SK-N-SH (cell line): Measurements from ENCODE around the gene ADAMTS16. TPM values are rescaled to one million over a fixed set of nuclear protein-coding genes. Genes with fewer than 3 reads are reported as not detected.

Experiments
- CTCF ChIA-PET: fragments of 300-600, 350-600 bp; formaldehyde crosslinking; extraction: SDS; loops from one replicate; lab custom pipeline; 2021; lab: Yijun Ruan, JAX
- POLR2A ChIA-PET: fragments of 350-600 bp; sonication (Branson Sonifier 250); formaldehyde crosslinking; extraction: SDS; loops from one replicate; lab custom pipeline; 2020; ENCODE audit warnings: antibody characterized with exemption, inconsistent platforms; lab: Yijun Ruan, JAX
- DNase-seq: peaks from one replicate; pipeline ENCODE4 v3.0.0; 2012
- H2AFZ ChIP-seq: fragments of 200-600 bp; sonication (generic); 2 replicates; pipeline ENCODE4 v1.8.1; 2016; ENCODE audit warnings: antibody characterized with exemption, mild to moderate bottlenecking, low read depth
- H3F3A ChIP-seq: fragments of 200-600 bp; sonication (generic); replicated peaks from 2 replicates; pipeline ENCODE3; 2016; ENCODE audit warnings: antibody characterized with exemption, mild to moderate bottlenecking; ENCODE audit not compliant: insufficient read depth
- H3K27ac ChIP-seq, 2 experiments: fragments of 200-500 bp in 1 of 2; fragments of 200-600 bp in 1 of 2; sonication (Bioruptor generic) in 1 of 2; sonication (generic), shearing (Covaris generic) in 1 of 2; 2 replicates each; pipeline versions ENCODE4 v1.5.1 to v1.6.1; 2014 to 2016; ENCODE audit warnings: low read depth in 2 of 2, inconsistent platforms in 1 of 2, low read length in 1 of 2, mild to moderate bottlenecking in 1 of 2, mixed read lengths in 1 of 2
- H3K27me3 ChIP-seq: fragments of 200-600 bp; sonication (generic), shearing (Covaris generic); 2 replicates; pipeline ENCODE4 v1.6.1; 2016; ENCODE audit warnings: mixed run types; ENCODE audit not compliant: insufficient read depth
- H3K36me3 ChIP-seq, 2 experiments: fragments of 200-500 bp in 1 of 2; fragments of 200-600 bp in 1 of 2; sonication (Bioruptor generic) in 1 of 2; sonication (generic) in 1 of 2; replicated peaks in 1 of 2; 2 replicates each; pipeline versions ENCODE3 to v1.5.1; 2014 to 2016; ENCODE audit warnings: low read length in 1 of 2, mild to moderate bottlenecking in 1 of 2; ENCODE audit not compliant: insufficient read depth in 2 of 2, control insufficient read depth in 1 of 2
- H3K4me1 ChIP-seq, 2 experiments: fragments of 200-500 bp in 1 of 2; fragments of 200-600 bp in 1 of 2; sonication (Bioruptor generic) in 1 of 2; sonication (generic), shearing (Covaris generic) in 1 of 2; 2 replicates each; pipeline versions ENCODE4 v1.5.1 to v1.6.1; 2014 to 2016; ENCODE audit warnings: low read depth in 1 of 2, low read length in 1 of 2, mixed run types in 1 of 2; ENCODE audit not compliant: insufficient read depth in 2 of 2, control insufficient read depth in 1 of 2
- H3K4me2 ChIP-seq: fragments of 200-600 bp; sonication (generic), shearing (Covaris generic); 2 replicates; pipeline ENCODE4 v1.6.1; 2017; ENCODE audit warnings: mixed run types
- H3K4me3 ChIP-seq, 2 experiments: fragments of 200-500 bp in 1 of 2; fragments of 200-600 bp in 1 of 2; sonication (Bioruptor generic) in 1 of 2; sonication (generic), shearing (Covaris generic) in 1 of 2; 2 replicates each; pipeline versions ENCODE4 v1.5.1 to v1.8.1; 2014 to 2016; ENCODE audit warnings: low read depth in 2 of 2, inconsistent platforms in 1 of 2, low read length in 1 of 2, mild to moderate bottlenecking in 1 of 2, mixed read lengths in 1 of 2, moderate library complexity in 1 of 2
- H3K79me2 ChIP-seq: fragments of 200-600 bp; sonication (generic); 2 replicates; pipeline ENCODE4 v1.8.1; 2017; ENCODE audit warnings: mild to moderate bottlenecking; ENCODE audit not compliant: insufficient read depth
- H3K9ac ChIP-seq: fragments of 200-600 bp; sonication (generic); 2 replicates; pipeline ENCODE4 v1.6.1; 2017; ENCODE audit warnings: mixed run types
- H3K9me2 ChIP-seq: fragments of 200-600 bp; sonication (generic); 2 replicates; pipeline ENCODE4 v1.6.1; 2017; ENCODE audit warnings: mixed run types
- H3K9me3 ChIP-seq: fragments of 200-600 bp; sonication (generic); 2 replicates; pipeline ENCODE4 v1.6.1; 2017; ENCODE audit warnings: mixed run types, mild to moderate bottlenecking, moderate library complexity
- H4K20me1 ChIP-seq: fragments of 200-600 bp; sonication (generic); 2 replicates; pipeline ENCODE4 v1.6.1; 2017; ENCODE audit warnings: mild to moderate bottlenecking, mixed run types; ENCODE audit not compliant: insufficient read depth
- CHD2 ChIP-seq: fragments of 150-350 bp; IDR thresholded peaks from 2 replicates; pipeline ENCODE4 v1.6.1; 2018; ENCODE audit warnings: low read length; ENCODE audit not compliant: partially characterized antibody
- EZH2phosphoT487 ChIP-seq: fragments of 200-600 bp; sonication (generic); IDR thresholded peaks from 2 replicates; pipeline ENCODE4 v1.6.1; 2017; ENCODE audit warnings: low read depth, mixed run types, mild to moderate bottlenecking, antibody characterized with exemption, moderate library complexity, borderline replicate concordance
- FOSL2 ChIP-seq: IDR thresholded peaks from 2 replicates; pipeline ENCODE4 v1.4.0; 2012; ENCODE audit warnings: low read depth, mild to moderate bottlenecking, moderate library complexity, borderline replicate concordance
- GABPA ChIP-seq: IDR thresholded peaks from 2 replicates; pipeline ENCODE4 v1.4.0; 2012; ENCODE audit warnings: low read depth, mild to moderate bottlenecking
- GATA2 ChIP-seq: sonication (generic); formaldehyde crosslinking; IDR thresholded peaks from 2 replicates; pipeline ENCODE4 v1.5.0; 2020; ENCODE audit warnings: mild to moderate bottlenecking, missing genetic modification reagents
- MEF2A ChIP-seq: IDR thresholded peaks from 2 replicates; pipeline ENCODE4 v1.4.0; 2012; ENCODE audit warnings: low read depth, borderline replicate concordance
- NFIC ChIP-seq: IDR thresholded peaks from 2 replicates; pipeline ENCODE4 v1.4.0; 2012; ENCODE audit warnings: borderline replicate concordance
- NRF1 ChIP-seq: IDR thresholded peaks from 2 replicates; pipeline ENCODE4 v1.6.1; 2012; ENCODE audit warnings: low read depth, mild to moderate bottlenecking, low read length
- PBX3 ChIP-seq: IDR thresholded peaks from 2 replicates; pipeline ENCODE4; 2012
- RAD21 ChIP-seq: IDR thresholded peaks from 2 replicates; pipeline ENCODE4 v1.6.1; 2012; ENCODE audit warnings: mild to moderate bottlenecking, low read length
- RCOR1 ChIP-seq: fragments of 150-350 bp; IDR thresholded peaks from 2 replicates; pipeline ENCODE4 v1.6.1; 2017; ENCODE audit warnings: antibody characterized with exemption, low read length
- TAF1 ChIP-seq: IDR thresholded peaks from 2 replicates; pipeline ENCODE4 v1.6.1; 2012; ENCODE audit warnings: low read depth, mild to moderate bottlenecking, low read length, moderate library complexity, borderline replicate concordance
- TCF12 ChIP-seq: IDR thresholded peaks from 2 replicates; pipeline ENCODE4 v1.4.0; 2012
- TEAD4 ChIP-seq: IDR thresholded peaks from 2 replicates; pipeline ENCODE4 v1.4.0; 2012; ENCODE audit warnings: mild to moderate bottlenecking, borderline replicate concordance; ENCODE audit not compliant: insufficient read depth
- WGBS: methylation state at CpG from one replicate; pipeline ENCODE4 v1.1.6; 2017; ENCODE audit warnings: low lambda C conversion rate; 5-methylcytosine and 5-hydroxymethylcytosine counted together
- polyA plus RNA-seq, 3 experiments: library from polyadenylated mRNA; depleted of rRNA; stranded (reverse); fragments of >200 nt; gene quantifications; 2 replicates each; pipeline ENCODE4 v1.2.3, GENCODE V29; 2012
- TF ChIP-seq, protein P1 (sequence below): IDR thresholded peaks from 2 replicates; pipeline ENCODE4 v1.6.1; 2012; ENCODE audit warnings: mild to moderate bottlenecking, low read depth, low read length, moderate library complexity
- TF ChIP-seq, protein P2 (sequence below): fragments of 150-350 bp; IDR thresholded peaks from 2 replicates; pipeline ENCODE4 v1.6.1; 2016; ENCODE audit warnings: mild to moderate bottlenecking, low read depth, low read length
- TF ChIP-seq, protein P3 (sequence below): fragments of 200-600 bp; sonication (generic); IDR thresholded peaks from 2 replicates; pipeline ENCODE4 v1.6.1; 2017; ENCODE audit warnings: antibody characterized with exemption, mild to moderate bottlenecking, moderate library complexity

Gene ADAMTS16
- polyA plus RNA-seq, 1 of the 3 experiments (the other 2 are of a cell fraction): not detected

GRCh38 chr5:5303242-5303641 lies 163.1 kb downstream of the ADAMTS16 start:
- ChIA-PET CTCF (interaction anchor here (1.3 kb wide), 1 partner anchor 116 kb away, joined by 4 read pairs; no protein-coding TSS in a partner anchor), POLR2A (no interaction called here)
- no peaks in the 10 kb centered on the region for H3K36me3 ChIP-seq
- peaks cover 13 to 14% of the 10 kb centered on the region in 2 experiments; a peak in 3 of 4 replicates for H3K4me1 ChIP-seq
- H3K27ac ChIP-seq: no peak overlapping the region
- H3K79me2 ChIP-seq: no peaks in the 10 kb centered on the region
- H4K20me1 ChIP-seq: no peaks in the 10 kb centered on the region
- H3K9me2 ChIP-seq: no peaks in the 10 kb centered on the region
- TF ChIP-seq RCOR1 (no peak), PBX3 (no peak), RAD21 (no peak), MEF2A (no peak), CHD2 (no peak), TAF1 (no peak), TCF12 (no peak), GATA2 (CRISPR knock-in tag) (no peak), NRF1 (no peak), TEAD4 (no peak), NFIC (no peak), EZH2phosphoT487 (no peak), GABPA (no peak), FOSL2 (no peak)
- TF ChIP-seq, protein P1, sequence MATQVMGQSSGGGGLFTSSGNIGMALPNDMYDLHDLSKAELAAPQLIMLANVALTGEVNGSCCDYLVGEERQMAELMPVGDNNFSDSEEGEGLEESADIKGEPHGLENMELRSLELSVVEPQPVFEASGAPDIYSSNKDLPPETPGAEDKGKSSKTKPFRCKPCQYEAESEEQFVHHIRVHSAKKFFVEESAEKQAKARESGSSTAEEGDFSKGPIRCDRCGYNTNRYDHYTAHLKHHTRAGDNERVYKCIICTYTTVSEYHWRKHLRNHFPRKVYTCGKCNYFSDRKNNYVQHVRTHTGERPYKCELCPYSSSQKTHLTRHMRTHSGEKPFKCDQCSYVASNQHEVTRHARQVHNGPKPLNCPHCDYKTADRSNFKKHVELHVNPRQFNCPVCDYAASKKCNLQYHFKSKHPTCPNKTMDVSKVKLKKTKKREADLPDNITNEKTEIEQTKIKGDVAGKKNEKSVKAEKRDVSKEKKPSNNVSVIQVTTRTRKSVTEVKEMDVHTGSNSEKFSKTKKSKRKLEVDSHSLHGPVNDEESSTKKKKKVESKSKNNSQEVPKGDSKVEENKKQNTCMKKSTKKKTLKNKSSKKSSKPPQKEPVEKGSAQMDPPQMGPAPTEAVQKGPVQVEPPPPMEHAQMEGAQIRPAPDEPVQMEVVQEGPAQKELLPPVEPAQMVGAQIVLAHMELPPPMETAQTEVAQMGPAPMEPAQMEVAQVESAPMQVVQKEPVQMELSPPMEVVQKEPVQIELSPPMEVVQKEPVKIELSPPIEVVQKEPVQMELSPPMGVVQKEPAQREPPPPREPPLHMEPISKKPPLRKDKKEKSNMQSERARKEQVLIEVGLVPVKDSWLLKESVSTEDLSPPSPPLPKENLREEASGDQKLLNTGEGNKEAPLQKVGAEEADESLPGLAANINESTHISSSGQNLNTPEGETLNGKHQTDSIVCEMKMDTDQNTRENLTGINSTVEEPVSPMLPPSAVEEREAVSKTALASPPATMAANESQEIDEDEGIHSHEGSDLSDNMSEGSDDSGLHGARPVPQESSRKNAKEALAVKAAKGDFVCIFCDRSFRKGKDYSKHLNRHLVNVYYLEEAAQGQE: no peak
- TF ChIP-seq, protein P2, sequence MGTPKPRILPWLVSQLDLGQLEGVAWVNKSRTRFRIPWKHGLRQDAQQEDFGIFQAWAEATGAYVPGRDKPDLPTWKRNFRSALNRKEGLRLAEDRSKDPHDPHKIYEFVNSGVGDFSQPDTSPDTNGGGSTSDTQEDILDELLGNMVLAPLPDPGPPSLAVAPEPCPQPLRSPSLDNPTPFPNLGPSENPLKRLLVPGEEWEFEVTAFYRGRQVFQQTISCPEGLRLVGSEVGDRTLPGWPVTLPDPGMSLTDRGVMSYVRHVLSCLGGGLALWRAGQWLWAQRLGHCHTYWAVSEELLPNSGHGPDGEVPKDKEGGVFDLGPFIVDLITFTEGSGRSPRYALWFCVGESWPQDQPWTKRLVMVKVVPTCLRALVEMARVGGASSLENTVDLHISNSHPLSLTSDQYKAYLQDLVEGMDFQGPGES: no peak
- TF ChIP-seq, protein P3, sequence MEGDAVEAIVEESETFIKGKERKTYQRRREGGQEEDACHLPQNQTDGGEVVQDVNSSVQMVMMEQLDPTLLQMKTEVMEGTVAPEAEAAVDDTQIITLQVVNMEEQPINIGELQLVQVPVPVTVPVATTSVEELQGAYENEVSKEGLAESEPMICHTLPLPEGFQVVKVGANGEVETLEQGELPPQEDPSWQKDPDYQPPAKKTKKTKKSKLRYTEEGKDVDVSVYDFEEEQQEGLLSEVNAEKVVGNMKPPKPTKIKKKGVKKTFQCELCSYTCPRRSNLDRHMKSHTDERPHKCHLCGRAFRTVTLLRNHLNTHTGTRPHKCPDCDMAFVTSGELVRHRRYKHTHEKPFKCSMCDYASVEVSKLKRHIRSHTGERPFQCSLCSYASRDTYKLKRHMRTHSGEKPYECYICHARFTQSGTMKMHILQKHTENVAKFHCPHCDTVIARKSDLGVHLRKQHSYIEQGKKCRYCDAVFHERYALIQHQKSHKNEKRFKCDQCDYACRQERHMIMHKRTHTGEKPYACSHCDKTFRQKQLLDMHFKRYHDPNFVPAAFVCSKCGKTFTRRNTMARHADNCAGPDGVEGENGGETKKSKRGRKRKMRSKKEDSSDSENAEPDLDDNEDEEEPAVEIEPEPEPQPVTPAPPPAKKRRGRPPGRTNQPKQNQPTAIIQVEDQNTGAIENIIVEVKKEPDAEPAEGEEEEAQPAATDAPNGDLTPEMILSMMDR: no peak
- no peaks in the 10 kb centered on the region for H3K27me3 ChIP-seq
- no peak overlapping the region for H3K9ac ChIP-seq
- 80% methylated on average over 1 of the region's 15 CpGs for WGBS
- DNase-seq: no peak
- H2AFZ ChIP-seq: no peak overlapping the region
- no peaks in the 10 kb centered on the region for H3F3A ChIP-seq
- no peaks in the 10 kb centered on the region for H3K9me3 ChIP-seq
- no peak overlapping the region for H3K4me2 ChIP-seq
- H3K4me3 ChIP-seq: no peak overlapping the region
